ENCODE measurements around the gene TNS3.

- TF ChIP-seq POLR2A (IDR thresholded peaks at IDR 0.05) (no peak), CTCF (IDR thresholded peaks at IDR 0.05) (no peak)
These were observed 64.0 kb downstream of the TNS3 start for GRCh38 chr7:47517821-47518480.
